PC-3 (cell line): ENCODE results near the gene ICE2. TPM values are rescaled to one million over a fixed set of nuclear protein-coding genes. Genes with fewer than 3 reads are reported as not detected.

Experiments used
- ATAC-seq: fragments of 200-7000 bp; cut with Tn5 transposase; 2 replicates; pipeline ENCODE4 v1.9.1; 2020; ENCODE audit warnings: mild to moderate bottlenecking, moderate library complexity
- BruUV-seq: library from RNA; stranded (reverse); fragments of 400-500 nt; replicated peaks from 2 replicates; lab custom pipeline; 2021; lab: Mats Ljungman, UMichigan
- CTCF ChIA-PET: fragments of 300-600 bp; sonication (Branson Sonifier 250); formaldehyde crosslinking; loops from one replicate; lab custom pipeline; 2022; ENCODE audit warnings: antibody characterized with exemption; lab: Charles Lee
- POLR2A ChIA-PET: fragments of 300-600 bp; sonication (Branson Sonifier 250); formaldehyde crosslinking; loops from one replicate; lab custom pipeline; 2022; ENCODE audit warnings: antibody characterized with exemption; ENCODE audit not compliant: unreplicated experiment; lab: Charles Lee
- DNase-seq: peaks from one replicate; pipeline ENCODE4 v3.0.0-alpha.2; 2015
- H2AFZ ChIP-seq: fragments of 300-600 bp; sonication (generic); 2 replicates; pipeline ENCODE4 v1.6.0; 2016; ENCODE audit warnings: antibody characterized with exemption, low read length
- H3F3A ChIP-seq: fragments of 300-600 bp; sonication (generic); one replicate; pipeline ENCODE4 v1.6.0; 2017; ENCODE audit warnings: antibody characterized with exemption, low read length, control low read depth, mild to moderate bottlenecking; ENCODE audit not compliant: unreplicated experiment
- H3K27ac ChIP-seq: fragments of 300-600 bp; sonication (generic); 2 replicates; pipeline ENCODE4 v1.5.1; 2016; ENCODE audit warnings: mild to moderate bottlenecking, low read length
- H3K27me3 ChIP-seq: fragments of 300-600 bp; sonication (generic); 2 replicates; pipeline ENCODE4 v1.6.1; 2016; ENCODE audit warnings: low read length, mixed read lengths
- H3K36me3 ChIP-seq: fragments of 300-600 bp; sonication (generic); 2 replicates; pipeline ENCODE4 v1.6.1; 2016; ENCODE audit warnings: low read depth, mixed run types, low read length, mixed read lengths
- H3K4me1 ChIP-seq: fragments of 300-600 bp; sonication (generic); 2 replicates; pipeline ENCODE4 v1.5.1; 2016; ENCODE audit warnings: low read length; ENCODE audit not compliant: insufficient read depth
- H3K4me2 ChIP-seq: fragments of 300-600 bp; sonication (generic); 2 replicates; pipeline ENCODE4 v1.6.0; 2016; ENCODE audit warnings: low read length
- H3K4me3 ChIP-seq: fragments of 300-600 bp; sonication (generic); 2 replicates; pipeline ENCODE4 v1.5.1; 2016; ENCODE audit warnings: mild to moderate bottlenecking, low read length, mixed read lengths
- H3K79me2 ChIP-seq: fragments of 300-600 bp; sonication (generic); 2 replicates; pipeline ENCODE4 v1.6.1; 2017; ENCODE audit warnings: low read length, mixed read lengths
- H3K9ac ChIP-seq: fragments of 300-600 bp; sonication (generic); 2 replicates; pipeline ENCODE4 v1.6.0; 2016; ENCODE audit warnings: mild to moderate bottlenecking, low read length
- H3K9me2 ChIP-seq: fragments of 300-600 bp; sonication (generic); replicated peaks from 2 replicates; pipeline ENCODE4 v1.6.1; 2016; ENCODE audit warnings: mixed run types, low read length, mixed read lengths
- H3K9me3 ChIP-seq: fragments of 300-600 bp; sonication (generic); 2 replicates; pipeline ENCODE4 v1.6.1; 2016; ENCODE audit warnings: low read length, mixed read lengths
- H4K20me1 ChIP-seq: fragments of 300-600 bp; sonication (generic); 2 replicates; pipeline ENCODE4 v1.6.1; 2016; ENCODE audit warnings: low read length, mixed read lengths
- EZH2 ChIP-seq: fragments of 300-600 bp; sonication (generic); IDR thresholded peaks from one replicate; pipeline ENCODE4 v1.6.1; 2017; ENCODE audit warnings: antibody characterized with exemption, mild to moderate bottlenecking, low read length; ENCODE audit not compliant: unreplicated experiment
- EZH2phosphoT487 ChIP-seq: fragments of 300-600 bp; sonication (generic); IDR thresholded peaks from 2 replicates; pipeline ENCODE4 v1.6.1; 2018; ENCODE audit warnings: mild to moderate bottlenecking, antibody characterized with exemption, low read length, borderline replicate concordance
- intact Hi-C: fragments of 100-400 bp; cut with micrococcal nuclease; formaldehyde crosslinking; loops from 2 replicates; pipeline ENCODE4 v1.9.0; 2023
- total RNA-seq: library from RNA; depleted of rRNA; stranded (reverse); fragments of >200 nt; gene quantifications from 2 replicates; pipeline ENCODE4 v1.2.3, GENCODE V29; 2014
- TF ChIP-seq, protein P1 (sequence below): fragments of 300-600 bp; sonication (generic); conservative IDR thresholded peaks from 2 replicates; pipeline ENCODE4 v1.5.1; 2017; ENCODE audit warnings: antibody characterized with exemption, low read depth, mild to moderate bottlenecking, low read length

The ICE2 gene
- total RNA-seq, 1 experiment from 2014 or later, result 14.8 TPM

DNA sequence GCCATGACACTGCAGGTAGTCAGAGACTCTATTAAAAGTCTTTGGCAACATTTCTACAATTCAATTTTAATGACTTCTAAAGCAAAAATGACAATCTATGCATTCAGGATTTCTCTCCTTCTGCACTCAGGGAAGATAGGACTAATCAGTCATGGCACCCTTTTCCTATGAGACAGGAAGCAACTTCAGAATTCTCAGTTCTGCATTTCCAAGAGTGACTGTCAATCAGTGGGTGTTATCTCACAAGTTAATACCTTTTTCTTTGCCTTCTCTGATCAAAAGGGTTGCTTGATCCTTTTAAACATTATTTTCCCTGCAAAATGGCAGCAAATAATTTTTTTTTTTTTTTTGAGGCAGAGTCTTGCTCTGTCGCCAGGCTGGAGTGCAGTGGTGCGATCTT, 7.8 kb upstream of the ICE2 start:
- Histone ChIP-seq H3K4me3 (no peak overlapping the region), H3K79me2 (no peaks in the 10 kb centered on the region), H3K9me3 (no peaks in the 10 kb centered on the region), H3K9ac (no peak overlapping the region), H3K4me1 (no peaks in the 10 kb centered on the region), H3F3A (no peaks in the 10 kb centered on the region), H3K27me3 (no peaks in the 10 kb centered on the region), H2AFZ (no peak overlapping the region), H3K27ac (no peak overlapping the region), H3K36me3 (no peaks in the 10 kb centered on the region), H3K9me2 (no peaks in the 10 kb centered on the region), H4K20me1 (no peaks in the 10 kb centered on the region), H3K4me2 (no peak overlapping the region)
- DNase-seq (no peak), ATAC-seq (no peak)
- intact Hi-C loops, result no loop called here
- no TSS peak for BruUV-seq
- ChIA-PET CTCF (no interaction called here), POLR2A (no interaction called here)
- no peak for TF ChIP-seq EZH2
- TF ChIP-seq, protein P1, sequence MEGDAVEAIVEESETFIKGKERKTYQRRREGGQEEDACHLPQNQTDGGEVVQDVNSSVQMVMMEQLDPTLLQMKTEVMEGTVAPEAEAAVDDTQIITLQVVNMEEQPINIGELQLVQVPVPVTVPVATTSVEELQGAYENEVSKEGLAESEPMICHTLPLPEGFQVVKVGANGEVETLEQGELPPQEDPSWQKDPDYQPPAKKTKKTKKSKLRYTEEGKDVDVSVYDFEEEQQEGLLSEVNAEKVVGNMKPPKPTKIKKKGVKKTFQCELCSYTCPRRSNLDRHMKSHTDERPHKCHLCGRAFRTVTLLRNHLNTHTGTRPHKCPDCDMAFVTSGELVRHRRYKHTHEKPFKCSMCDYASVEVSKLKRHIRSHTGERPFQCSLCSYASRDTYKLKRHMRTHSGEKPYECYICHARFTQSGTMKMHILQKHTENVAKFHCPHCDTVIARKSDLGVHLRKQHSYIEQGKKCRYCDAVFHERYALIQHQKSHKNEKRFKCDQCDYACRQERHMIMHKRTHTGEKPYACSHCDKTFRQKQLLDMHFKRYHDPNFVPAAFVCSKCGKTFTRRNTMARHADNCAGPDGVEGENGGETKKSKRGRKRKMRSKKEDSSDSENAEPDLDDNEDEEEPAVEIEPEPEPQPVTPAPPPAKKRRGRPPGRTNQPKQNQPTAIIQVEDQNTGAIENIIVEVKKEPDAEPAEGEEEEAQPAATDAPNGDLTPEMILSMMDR, result no peak
- no peak for TF ChIP-seq EZH2phosphoT487

DNA sequence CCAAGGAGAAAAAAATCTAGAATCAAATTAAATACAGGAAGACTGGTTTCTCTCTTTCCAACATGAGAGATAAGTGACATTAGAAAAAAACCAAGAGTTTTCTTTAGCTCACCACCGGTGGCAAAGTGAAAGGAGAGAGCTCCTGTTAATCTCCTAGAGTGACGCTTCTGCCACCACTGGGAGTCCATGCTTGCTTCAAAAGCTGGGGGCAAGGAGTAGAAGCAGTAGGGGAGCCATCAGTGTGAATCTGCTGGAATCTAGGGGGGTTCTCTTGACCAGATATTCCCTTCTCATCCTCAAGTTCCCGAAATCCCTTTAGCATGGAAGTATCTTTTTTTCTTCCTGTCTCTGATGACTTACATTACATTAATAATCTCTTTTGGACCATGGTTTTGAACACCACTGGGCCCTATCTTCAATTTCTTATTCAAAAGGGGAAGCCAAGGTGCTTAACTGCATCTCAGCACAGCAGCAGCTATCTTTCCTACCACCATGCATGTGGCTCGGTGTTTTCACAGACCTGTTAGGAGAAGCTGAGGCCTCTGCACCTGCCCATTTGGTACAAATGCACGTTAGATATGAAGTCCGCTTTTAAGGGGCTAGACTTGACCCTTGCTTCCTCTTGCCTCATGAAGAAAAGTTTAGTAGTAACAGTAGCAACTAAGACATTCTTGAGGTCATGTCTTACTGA, 6.6 kb upstream of the ICE2 start:
- no peaks in the 10 kb centered on the region for H3K9me3 ChIP-seq
- H3K9ac ChIP-seq, result no peak overlapping the region
- H3K79me2 ChIP-seq, result no peaks in the 10 kb centered on the region
- ChIA-PET POLR2A (no interaction called here), CTCF (no interaction called here)
- no peaks in the 10 kb centered on the region for H3K9me2 ChIP-seq
- TF ChIP-seq, protein P1, result no peak
- no peak for TF ChIP-seq EZH2phosphoT487
- intact Hi-C loops, result no loop called here
- no peak overlapping the region for H3K4me3 ChIP-seq
- H3F3A ChIP-seq, result no peaks in the 10 kb centered on the region
- DNase-seq, result no peak
- no peaks in the 10 kb centered on the region for H3K4me1 ChIP-seq
- H4K20me1 ChIP-seq, result no peaks in the 10 kb centered on the region
- no TSS peak for BruUV-seq
- no peak overlapping the region for H3K27ac ChIP-seq
- no peak overlapping the region for H2AFZ ChIP-seq
- no peak overlapping the region for H3K4me2 ChIP-seq
- no peaks in the 10 kb centered on the region for H3K27me3 ChIP-seq
- no peak for ATAC-seq
- no peaks in the 10 kb centered on the region for H3K36me3 ChIP-seq

DNA sequence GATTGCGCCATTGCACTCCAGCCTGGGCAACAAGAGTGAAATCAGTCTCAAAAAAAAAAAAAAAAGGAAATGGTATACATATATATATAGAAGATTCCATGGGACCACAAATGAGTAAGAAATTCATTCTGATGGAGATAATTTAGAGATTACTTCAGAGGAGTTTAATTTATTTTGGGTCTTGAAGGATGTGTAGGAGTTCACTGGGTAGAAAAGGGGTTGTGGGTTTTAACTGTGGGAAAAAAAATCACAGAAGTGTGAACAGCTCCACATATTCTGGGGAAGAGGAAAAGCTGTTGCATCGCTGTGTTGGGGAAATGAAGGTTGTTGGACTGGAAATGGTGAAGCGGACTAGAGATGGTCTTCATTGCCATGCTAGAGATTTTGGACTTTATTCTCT, 4.1 kb upstream of the ICE2 start:
- intact Hi-C loops, result no loop called here
- BruUV-seq, result no TSS peak

More for the DNA sequence above, 4.1 kb upstream of the ICE2 start:
- H3K9me2 ChIP-seq, result no peaks in the 10 kb centered on the region
- peaks cover 8% of the 10 kb centered on the region for H3K79me2 ChIP-seq
- H2AFZ ChIP-seq, result no peak overlapping the region
- H3K36me3 ChIP-seq, result no peaks in the 10 kb centered on the region
- H3F3A ChIP-seq, result no peaks in the 10 kb centered on the region
- no peak for DNase-seq
- H4K20me1 ChIP-seq, result no peaks in the 10 kb centered on the region
- H3K9ac ChIP-seq, result no peak overlapping the region
- H3K4me2 ChIP-seq, result no peak overlapping the region
- no peaks in the 10 kb centered on the region for H3K27me3 ChIP-seq
- TF ChIP-seq, protein P1, result no peak
- TF ChIP-seq EZH2, result no peak
- no peak for TF ChIP-seq EZH2phosphoT487
- H3K9me3 ChIP-seq, result no peaks in the 10 kb centered on the region
- H3K4me3 ChIP-seq, result no peak overlapping the region
- ChIA-PET POLR2A (no interaction called here), CTCF (no interaction called here)
- ATAC-seq, result no peak
- peaks cover 10% of the 10 kb centered on the region for H3K4me1 ChIP-seq
- no peak overlapping the region for H3K27ac ChIP-seq
